WTC11 (cell line): ENCODE data around the gene DUSP2. TPM values are rescaled to one million over a fixed set of nuclear protein-coding genes. Genes with fewer than 3 reads are reported as not detected.

Experiments used
- ATAC-seq: fragments of 200-7000 bp; cut with Tn5 transposase; 2 replicates; pipeline ENCODE4 v1.10.0; 2021; ENCODE audit warnings: mild to moderate bottlenecking, moderate library complexity
- Bru-seq: library from RNA; stranded (reverse); fragments of 400-500 nt; gene quantifications from one replicate; lab custom pipeline; 2021; lab: Mats Ljungman, UMichigan
- CTCF ChIA-PET: fragments of 300-600 bp; sonication (Branson Sonifier 250); formaldehyde crosslinking; loops from one replicate; lab custom pipeline; 2021; ENCODE audit warnings: antibody characterized with exemption; lab: Charles Lee
- POLR2A ChIA-PET: fragments of 350-600 bp; sonication (Branson Sonifier 250); formaldehyde crosslinking; loops from one replicate; lab custom pipeline; 2021; ENCODE audit warnings: antibody characterized with exemption; lab: Charles Lee
- DNase-seq: peaks from one replicate; pipeline ENCODE4 v3.0.0; 2021; ENCODE audit warnings: low spot score
- H3K27ac Mint-ChIP-seq: 2 replicates; pipeline ENCODE4 v1.8.0; 2021; ENCODE audit warnings: mixed read lengths
- H3K27me3 Mint-ChIP-seq: 2 replicates; pipeline ENCODE4 v1.8.0; 2021; ENCODE audit warnings: low read depth, mild to moderate bottlenecking, moderate library complexity, mixed read lengths
- H3K36me3 Mint-ChIP-seq: 2 replicates; pipeline ENCODE4 v1.8.0; 2021; ENCODE audit warnings: mixed read lengths
- H3K4me1 Mint-ChIP-seq: 2 replicates; pipeline ENCODE4 v1.8.0; 2022; ENCODE audit warnings: mixed read lengths
- H3K4me3 Mint-ChIP-seq: 2 replicates; pipeline ENCODE4 v1.8.0; 2021; ENCODE audit warnings: mild to moderate bottlenecking, moderate library complexity, mixed read lengths
- H3K9me3 Mint-ChIP-seq: 2 replicates; pipeline ENCODE4 v1.8.0; 2021; ENCODE audit warnings: mixed read lengths
- AR ChIP-seq: fragments of 250-450 bp; sonication (Bioruptor Pico); IDR thresholded peaks from 2 replicates; pipeline ENCODE4 v1.9.0; 2021; ENCODE audit warnings: mild to moderate bottlenecking
- CBFB ChIP-seq: sonication (generic); formaldehyde crosslinking; IDR thresholded peaks from 2 replicates; pipeline ENCODE4 v1.8.1; 2022; ENCODE audit warnings: mild to moderate bottlenecking, low read depth, missing genetic modification reagents
- CDX4 ChIP-seq: fragments of 250-450 bp; sonication (Bioruptor Pico); IDR thresholded peaks from 2 replicates; pipeline ENCODE4 v1.9.0; 2021; ENCODE audit warnings: moderate library complexity, mild to moderate bottlenecking, inconsistent platforms, borderline replicate concordance
- E2F1 ChIP-seq: sonication (generic); formaldehyde crosslinking; IDR thresholded peaks from 2 replicates; pipeline ENCODE4 v1.8.0; 2022; ENCODE audit warnings: mild to moderate bottlenecking, missing genetic modification reagents
- EMX1 ChIP-seq: fragments of 250-450 bp; sonication (Bioruptor Pico); IDR thresholded peaks from 2 replicates; pipeline ENCODE4 v1.8.0; 2021; ENCODE audit warnings: mild to moderate bottlenecking
- IRF1 ChIP-seq: sonication (generic); formaldehyde crosslinking; IDR thresholded peaks from 2 replicates; pipeline ENCODE4 v1.8.0; 2023; ENCODE audit warnings: missing genetic modification reagents
- IRF2 ChIP-seq: sonication (generic); formaldehyde crosslinking; IDR thresholded peaks from 2 replicates; pipeline ENCODE4 v1.8.0; 2022; ENCODE audit warnings: low read depth, missing genetic modification reagents, borderline replicate concordance
- JAZF1 ChIP-seq: fragments of 250-450 bp; sonication (Bioruptor Pico); IDR thresholded peaks from 2 replicates; pipeline ENCODE4 v1.9.0; 2021; ENCODE audit warnings: moderate library complexity, mild to moderate bottlenecking, inconsistent platforms
- JUN ChIP-seq: sonication (generic); formaldehyde crosslinking; IDR thresholded peaks from 2 replicates; pipeline ENCODE4 v1.8.0; 2023; ENCODE audit warnings: mild to moderate bottlenecking, missing genetic modification reagents
- NR3C1 ChIP-seq: sonication (generic); formaldehyde crosslinking; conservative IDR thresholded peaks from 2 replicates; pipeline ENCODE4 v1.8.1; 2023; ENCODE audit warnings: low read depth, mild to moderate bottlenecking, missing genetic modification reagents
- RELA ChIP-seq: sonication (generic); formaldehyde crosslinking; IDR thresholded peaks from 2 replicates; pipeline ENCODE4 v1.8.1; 2022; ENCODE audit warnings: missing genetic modification reagents, mild to moderate bottlenecking, borderline replicate concordance
- SMAD4 ChIP-seq: sonication (generic); formaldehyde crosslinking; IDR thresholded peaks from 2 replicates; pipeline ENCODE4 v1.8.0; 2022; ENCODE audit warnings: mild to moderate bottlenecking, missing genetic modification reagents
- SOX15 ChIP-seq: fragments of 250-450 bp; sonication (Bioruptor Pico); IDR thresholded peaks from 2 replicates; pipeline ENCODE4 v1.9.0; 2021; ENCODE audit warnings: mild to moderate bottlenecking
- SP1 ChIP-seq: sonication (generic); formaldehyde crosslinking; conservative IDR thresholded peaks from 2 replicates; pipeline ENCODE4 v1.8.1; 2022; ENCODE audit warnings: missing genetic modification reagents
- TCF7 ChIP-seq: sonication (generic); formaldehyde crosslinking; IDR thresholded peaks from 2 replicates; pipeline ENCODE4 v1.8.0; 2022; ENCODE audit warnings: mild to moderate bottlenecking, low read depth, missing genetic modification reagents, moderate library complexity
- TP53 ChIP-seq: sonication (generic); formaldehyde crosslinking; IDR thresholded peaks from 2 replicates; pipeline ENCODE4 v1.8.1; 2023; ENCODE audit warnings: mild to moderate bottlenecking, missing genetic modification reagents
- ZNF121 ChIP-seq: sonication (generic); formaldehyde crosslinking; IDR thresholded peaks from 2 replicates; pipeline ENCODE4 v1.8.0; 2023; ENCODE audit warnings: missing genetic modification reagents
- ZNF532 ChIP-seq: fragments of 250-450 bp; sonication (Bioruptor Pico); IDR thresholded peaks from 2 replicates; pipeline ENCODE4 v1.9.0; 2021; ENCODE audit warnings: mild to moderate bottlenecking, borderline replicate concordance
- long read RNA-seq, 3 experiments: library from RNA in 1 of 3; library from capped mRNA in 1 of 3; library from polyadenylated mRNA in 1 of 3; unstranded in 2 of 3; stranded (forward) in 1 of 3; transcript quantifications; one replicate each; pipeline ENCODE4 v2.0.0, GENCODE V29; 2021
- total RNA-seq: library from RNA; stranded (reverse); gene quantifications from 3 replicates; pipeline ENCODE4 v1.2.3, GENCODE V29; 2021
- TF ChIP-seq, protein P1 (sequence below): fragments of 250-450 bp; sonication (Bioruptor Pico); IDR thresholded peaks from 2 replicates; pipeline ENCODE4 v2.1.2; 2022; ENCODE audit warnings: mild to moderate bottlenecking, moderate library complexity
- TF ChIP-seq, protein P2 (sequence below): sonication (generic); formaldehyde crosslinking; IDR thresholded peaks from 2 replicates; pipeline ENCODE4 v1.8.1; 2023; ENCODE audit warnings: mild to moderate bottlenecking, moderate library complexity, missing genetic modification reagents
- TF ChIP-seq, protein P3 (sequence below): sonication (generic); formaldehyde crosslinking; IDR thresholded peaks from 2 replicates; pipeline ENCODE4 v1.8.1; 2023; ENCODE audit warnings: mild to moderate bottlenecking, missing genetic modification reagents

Gene DUSP2
- total RNA-seq: 4.7 to 6.8 TPM (median 5.8 TPM) in 3 replicates
- Bru-seq, nascent RNA: percentile 56 among the genes with signal in this experiment
- long read RNA-seq, experiment 1, transcript DUSP2-201 (4 exons, 1,688 nt): major isoform, 33 of 35 reads
- long read RNA-seq, experiment 1, partial matches to known transcripts: 2 of 35 reads
- long read RNA-seq, experiment 1, other reads (novel, unspliced or antisense): 0 of 35 reads
- long read RNA-seq, experiment 2, transcript DUSP2-201 (4 exons, 1,688 nt): major isoform, 5 of 6 reads
- long read RNA-seq, experiment 2, partial matches to known transcripts: 0 of 6 reads
- long read RNA-seq, experiment 2, other reads (novel, unspliced or antisense): 1 of 6 reads
- long read RNA-seq, experiment 3: 0 reads

GRCh38 chr2:96145036-96145847, at the start of gene DUSP2:
Gene DUSP2, minus strand, starts transcription at chr2:96145440. Its CDS starts 86 bp downstream, at chr2:96145354.
- DNase-seq: peak; percentile 54
- H3K27me3 Mint-ChIP-seq: peaks cover 35% of the 10 kb centered on the region
- peaks cover 25% of the 10 kb centered on the region for H3K4me1 Mint-ChIP-seq
- peak within 1 kb of the TSS; percentile 76 for H3K4me3 Mint-ChIP-seq
- no peaks in the 10 kb centered on the region for H3K9me3 Mint-ChIP-seq
- no peak within 1 kb of the TSS for H3K27ac Mint-ChIP-seq
- no peaks in the 10 kb centered on the region for H3K36me3 Mint-ChIP-seq
- POLR2A ChIA-PET: no interaction called here
- CTCF ChIA-PET: interaction anchor here (1.2 to 9.4 kb wide), 6 partner anchors 21 to 153 kb away, joined by 3 to 214 read pairs (median 4); no protein-coding TSS in a partner anchor
- ATAC-seq: peak; percentile 38
- no peak for TF ChIP-seq ZNF121 (CRISPR knock-in tag)
- TF ChIP-seq IRF2 (CRISPR knock-in tag): peak; percentile 85; the same call in 1 of the 2 replicates
- peak; percentile 91; the same call in 1 of the 2 replicates for TF ChIP-seq E2F1 (CRISPR knock-in tag)
- TF ChIP-seq, protein P1, sequence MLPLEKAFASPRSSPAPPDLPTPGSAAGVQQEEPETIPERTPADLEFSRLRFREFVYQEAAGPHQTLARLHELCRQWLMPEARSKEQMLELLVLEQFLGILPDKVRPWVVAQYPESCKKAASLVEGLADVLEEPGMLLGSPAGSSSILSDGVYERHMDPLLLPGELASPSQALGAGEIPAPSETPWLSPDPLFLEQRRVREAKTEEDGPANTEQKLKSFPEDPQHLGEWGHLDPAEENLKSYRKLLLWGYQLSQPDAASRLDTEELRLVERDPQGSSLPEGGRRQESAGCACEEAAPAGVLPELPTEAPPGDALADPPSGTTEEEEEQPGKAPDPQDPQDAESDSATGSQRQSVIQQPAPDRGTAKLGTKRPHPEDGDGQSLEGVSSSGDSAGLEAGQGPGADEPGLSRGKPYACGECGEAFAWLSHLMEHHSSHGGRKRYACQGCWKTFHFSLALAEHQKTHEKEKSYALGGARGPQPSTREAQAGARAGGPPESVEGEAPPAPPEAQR (CRISPR knock-in tag): no peak
- peak; percentile 55; the same call in 1 of the 2 replicates for TF ChIP-seq NR3C1 (CRISPR knock-in tag)
- TF ChIP-seq JAZF1 (CRISPR knock-in tag): no peak
- peak; percentile 91; the same call in 1 of the 2 replicates for TF ChIP-seq CBFB (CRISPR knock-in tag)
- no peak for TF ChIP-seq SOX15
- TF ChIP-seq, protein P2, sequence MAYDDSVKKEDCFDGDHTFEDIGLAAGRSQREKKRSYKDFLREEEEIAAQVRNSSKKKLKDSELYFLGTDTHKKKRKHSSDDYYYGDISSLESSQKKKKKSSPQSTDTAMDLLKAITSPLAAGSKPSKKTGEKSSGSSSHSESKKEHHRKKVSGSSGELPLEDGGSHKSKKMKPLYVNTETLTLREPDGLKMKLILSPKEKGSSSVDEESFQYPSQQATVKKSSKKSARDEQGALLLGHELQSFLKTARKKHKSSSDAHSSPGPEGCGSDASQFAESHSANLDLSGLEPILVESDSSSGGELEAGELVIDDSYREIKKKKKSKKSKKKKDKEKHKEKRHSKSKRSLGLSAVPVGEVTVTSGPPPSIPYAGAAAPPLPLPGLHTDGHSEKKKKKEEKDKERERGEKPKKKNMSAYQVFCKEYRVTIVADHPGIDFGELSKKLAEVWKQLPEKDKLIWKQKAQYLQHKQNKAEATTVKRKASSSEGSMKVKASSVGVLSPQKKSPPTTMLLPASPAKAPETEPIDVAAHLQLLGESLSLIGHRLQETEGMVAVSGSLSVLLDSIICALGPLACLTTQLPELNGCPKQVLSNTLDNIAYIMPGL: no peak
- TF ChIP-seq RELA (CRISPR knock-in tag): peak; percentile 93
- TF ChIP-seq JUN (CRISPR knock-in tag): peak; percentile 82
- TF ChIP-seq ZNF532 (CRISPR knock-in tag): no peak
- no peak for TF ChIP-seq EMX1 (CRISPR knock-in tag)
- peak; percentile 62 for TF ChIP-seq SP1 (CRISPR knock-in tag)
- no peak for TF ChIP-seq AR (CRISPR knock-in tag)
- peak; percentile 97 for TF ChIP-seq TP53 (CRISPR knock-in tag)
- TF ChIP-seq, protein P3, sequence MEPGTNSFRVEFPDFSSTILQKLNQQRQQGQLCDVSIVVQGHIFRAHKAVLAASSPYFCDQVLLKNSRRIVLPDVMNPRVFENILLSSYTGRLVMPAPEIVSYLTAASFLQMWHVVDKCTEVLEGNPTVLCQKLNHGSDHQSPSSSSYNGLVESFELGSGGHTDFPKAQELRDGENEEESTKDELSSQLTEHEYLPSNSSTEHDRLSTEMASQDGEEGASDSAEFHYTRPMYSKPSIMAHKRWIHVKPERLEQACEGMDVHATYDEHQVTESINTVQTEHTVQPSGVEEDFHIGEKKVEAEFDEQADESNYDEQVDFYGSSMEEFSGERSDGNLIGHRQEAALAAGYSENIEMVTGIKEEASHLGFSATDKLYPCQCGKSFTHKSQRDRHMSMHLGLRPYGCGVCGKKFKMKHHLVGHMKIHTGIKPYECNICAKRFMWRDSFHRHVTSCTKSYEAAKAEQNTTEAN (CRISPR knock-in tag): 0 out of 2 replicates have a peak, but pooled peaks have one; percentile 79
- peak; percentile 95 for TF ChIP-seq IRF1 (CRISPR knock-in tag)
- TF ChIP-seq CDX4 (CRISPR knock-in tag): no peak
- TF ChIP-seq SMAD4 (CRISPR knock-in tag): no peak
- peak; percentile 97 for TF ChIP-seq TCF7
